Central memory CD8-positive, alpha-beta T cell (primary cell): Measurements from ENCODE around the gene NFIC.

Experiments used
- ATAC-seq: fragments of 150-1000 bp; cut with Tn5 transposase; replicated peaks from 2 replicates; pipeline ENCODE4 v1.10.0; 2022; ENCODE audit warnings: mild to moderate bottlenecking, moderate FRiP score, moderate number of reproducible peaks; ENCODE audit not compliant: poor library complexity, severe bottlenecking; ENCODE audit errors: extremely low read depth
- DNase-seq, 2 donors: peaks; one replicate each; pipeline ENCODE4 v3.0.0; 2021; ENCODE audit warnings: low spot score in 2 of 2
- H3K27ac Mint-ChIP-seq: one replicate; pipeline ENCODE4 v1.8.0; 2022; ENCODE audit warnings: low read depth, mild to moderate bottlenecking, moderate library complexity, mixed read lengths
- H3K27me3 Mint-ChIP-seq: one replicate; pipeline ENCODE4 v1.8.0; 2022; ENCODE audit warnings: mixed read lengths
- H3K36me3 Mint-ChIP-seq: one replicate; pipeline ENCODE4 v1.8.0; 2022; ENCODE audit warnings: mild to moderate bottlenecking, moderate library complexity, mixed read lengths; ENCODE audit not compliant: insufficient read depth
- H3K4me1 Mint-ChIP-seq: one replicate; pipeline ENCODE4 v1.8.0; 2022; ENCODE audit warnings: mixed read lengths
- H3K4me3 Mint-ChIP-seq: one replicate; pipeline ENCODE4 v1.8.0; 2022; ENCODE audit warnings: mild to moderate bottlenecking, moderate library complexity, mixed read lengths
- H3K9me3 Mint-ChIP-seq: one replicate; pipeline ENCODE4 v1.8.0; 2022; ENCODE audit warnings: mixed read lengths

Gene NFIC

DNA sequence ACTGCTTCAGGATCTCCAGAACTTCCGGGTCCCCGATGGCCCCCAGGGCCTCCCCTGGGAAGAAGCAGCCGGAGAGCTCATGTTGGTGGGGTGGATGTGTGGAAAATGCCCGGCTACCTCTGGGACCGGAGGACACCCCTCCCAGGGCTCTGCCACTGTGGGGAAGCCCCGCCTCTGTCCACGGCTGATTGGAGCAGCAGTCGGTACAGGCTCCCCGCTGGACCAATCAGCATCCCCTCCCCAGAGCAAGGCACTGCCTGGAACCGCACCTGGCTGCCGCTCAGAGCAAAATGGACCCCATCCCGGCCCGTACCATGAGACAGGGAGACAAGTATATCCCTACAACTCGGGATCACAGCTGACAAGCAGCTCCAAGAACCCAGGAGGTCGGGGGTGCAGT is 127.7 kb downstream of the NFIC start:
- peaks cover 19% of the 10 kb centered on the region for H3K36me3 Mint-ChIP-seq

DNA sequence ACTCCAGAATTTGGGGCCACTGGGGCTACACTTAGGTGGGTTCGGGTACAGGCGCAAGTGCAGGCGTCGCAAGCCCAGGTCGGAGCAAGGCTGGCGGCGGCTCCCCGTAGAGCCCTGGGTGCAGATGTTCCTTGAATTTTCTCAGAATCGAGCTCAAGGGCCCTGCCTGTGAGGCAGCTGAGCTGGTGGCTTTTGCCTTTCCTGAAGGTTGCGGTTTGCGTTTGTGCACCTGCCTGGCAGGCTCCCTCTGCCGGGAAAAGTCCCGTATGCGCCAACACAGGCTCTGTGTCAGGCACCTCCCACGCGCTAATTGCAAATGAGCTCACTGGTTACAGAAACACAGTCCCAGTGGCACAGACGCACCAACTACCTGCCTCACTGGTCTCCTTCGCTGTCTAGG is 128.2 kb downstream of the NFIC start:
- Mint-ChIP-seq H3K4me1 (peaks cover 9% of the 10 kb centered on the region), H3K4me3 (no peak overlapping the region), H3K27me3 (no peaks in the 10 kb centered on the region), H3K27ac (no peak overlapping the region), H3K9me3 (no peaks in the 10 kb centered on the region), H3K36me3 (peaks cover 15% of the 10 kb centered on the region)
- DNase-seq (no peak), ATAC-seq (no peak)

More for the DNA sequence above, 127.7 kb downstream of the NFIC start:
- Mint-ChIP-seq H3K4me1 (peaks cover 9% of the 10 kb centered on the region), H3K9me3 (no peaks in the 10 kb centered on the region), H3K27me3 (no peaks in the 10 kb centered on the region), H3K27ac (no peak overlapping the region), H3K4me3 (no peak overlapping the region)
- ATAC-seq (no peak), DNase-seq (no peak)

DNA sequence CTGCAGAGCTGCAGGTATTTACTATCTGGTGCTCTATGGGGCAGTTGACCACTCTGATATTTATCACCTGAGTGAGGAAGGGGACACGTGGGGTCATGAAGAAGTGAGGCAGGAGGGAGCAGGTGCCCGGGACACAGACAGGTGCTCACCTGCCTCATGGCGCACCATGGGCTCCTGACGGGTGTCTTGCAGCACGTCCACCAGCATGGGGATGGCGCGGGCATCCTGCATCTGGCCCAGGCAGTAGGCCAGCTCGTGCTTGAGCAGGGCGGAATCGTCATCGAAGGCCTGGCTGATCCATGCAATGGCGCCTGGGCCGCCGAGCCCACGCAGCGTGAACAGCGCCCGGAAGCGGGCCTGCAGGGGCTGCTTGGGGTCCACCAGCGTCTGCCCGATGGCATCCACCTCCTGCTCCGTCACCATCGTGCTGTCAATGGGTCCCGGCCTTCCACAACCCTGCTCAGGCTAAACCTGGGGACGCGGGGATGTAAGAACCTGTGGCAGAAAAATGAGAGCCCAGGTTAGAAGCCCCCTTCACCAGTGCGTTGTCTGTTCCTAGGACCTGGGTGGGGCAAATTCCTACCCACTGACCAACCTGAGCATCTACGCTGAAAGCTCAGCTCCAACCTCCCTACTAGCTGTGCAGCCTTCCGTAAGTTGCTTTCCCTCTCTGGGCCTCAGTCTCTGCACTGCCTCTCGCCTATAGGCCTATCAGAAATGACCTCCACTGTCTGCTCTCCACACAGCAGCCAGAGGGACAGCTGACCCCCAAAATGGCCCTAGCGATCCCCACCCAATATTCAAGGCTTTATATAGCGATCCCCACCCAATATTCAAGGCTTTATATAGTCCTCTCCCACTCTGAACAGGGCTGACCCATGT is 130.2 kb downstream of the NFIC start:
- peaks cover 20% of the 10 kb centered on the region for H3K4me1 Mint-ChIP-seq
- DNase-seq (no peak), ATAC-seq (no peak)
- H3K27ac Mint-ChIP-seq, result no peak overlapping the region
- no peak overlapping the region for H3K4me3 Mint-ChIP-seq
- no peaks in the 10 kb centered on the region for H3K9me3 Mint-ChIP-seq
- no peaks in the 10 kb centered on the region for H3K27me3 Mint-ChIP-seq
- peaks cover 24% of the 10 kb centered on the region for H3K36me3 Mint-ChIP-seq

DNA sequence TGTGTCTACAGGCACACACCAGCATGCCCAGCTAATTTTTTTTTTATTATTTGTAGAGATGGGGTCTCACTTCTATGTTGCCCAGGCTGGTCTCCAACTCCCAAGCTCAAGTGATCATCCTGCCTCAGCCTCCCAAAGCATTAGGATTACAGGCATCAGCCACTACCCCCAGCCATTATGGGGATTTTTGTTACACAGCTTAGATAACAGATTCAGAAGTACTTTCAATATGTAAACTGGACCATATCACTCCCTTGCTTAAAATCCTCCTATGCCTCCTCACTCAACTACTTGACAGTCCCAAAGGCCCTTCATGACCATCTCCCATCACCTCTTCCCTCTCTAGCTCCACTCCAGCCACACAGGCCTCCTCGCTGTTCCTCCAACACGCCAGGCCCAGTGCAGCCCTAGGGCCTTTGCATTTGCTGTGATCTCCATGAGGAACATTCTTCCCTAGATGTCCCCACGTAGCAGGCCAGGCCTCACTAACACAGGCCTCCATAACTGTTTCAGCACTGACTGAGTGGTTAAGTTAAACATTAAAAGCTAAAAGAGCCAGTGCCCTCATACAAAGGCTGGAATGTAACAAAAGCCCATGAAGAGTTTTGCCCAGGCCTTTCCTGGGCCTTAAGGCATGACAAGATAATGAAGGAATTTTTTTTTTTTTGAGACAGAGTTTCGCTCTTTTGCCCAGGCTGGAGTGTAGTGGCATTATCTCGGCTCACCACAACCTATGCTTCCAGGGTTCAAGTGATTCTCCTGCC is 131.6 kb downstream of the NFIC start:
- Mint-ChIP-seq H3K9me3 (no peaks in the 10 kb centered on the region), H3K27ac (peak overlapping the region; percentile 5), H3K36me3 (peaks cover 22% of the 10 kb centered on the region), H3K27me3 (no peaks in the 10 kb centered on the region), H3K4me1 (peaks cover 20% of the 10 kb centered on the region), H3K4me3 (no peak overlapping the region)
- ATAC-seq, result no peak
- DNase-seq, result no peak

DNA sequence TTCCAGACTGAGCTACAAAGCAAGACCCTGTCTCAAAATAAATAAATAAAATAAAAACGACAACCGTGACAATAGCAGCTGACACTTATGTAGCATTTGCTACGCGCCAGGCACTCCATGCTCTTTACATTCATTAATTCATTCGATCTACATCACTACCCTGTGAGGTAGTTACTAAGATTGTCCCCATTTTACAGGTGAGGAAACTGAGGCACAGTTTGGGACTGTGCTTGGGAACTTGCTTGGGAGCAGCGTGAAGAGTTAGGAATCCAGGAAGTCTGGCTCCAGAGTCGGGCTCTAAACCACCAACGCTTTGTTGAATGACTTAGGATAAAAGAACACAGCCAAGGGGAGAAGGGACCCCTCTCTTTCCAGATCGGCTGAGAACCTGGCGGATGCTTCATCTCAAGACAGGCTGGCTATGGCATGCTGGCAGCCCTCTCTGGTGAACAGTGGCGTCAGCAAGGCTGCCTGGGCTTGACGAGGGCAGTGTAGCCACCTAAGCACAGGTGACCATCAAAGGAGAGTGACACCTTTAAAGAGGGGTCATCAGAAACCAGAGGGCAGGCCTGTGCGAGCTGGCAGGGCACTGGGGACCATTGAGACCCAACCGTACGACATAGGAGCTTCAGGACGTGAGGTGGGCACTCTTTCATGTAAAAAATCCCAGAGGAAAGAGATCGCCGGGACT is 133.5 kb downstream of the NFIC start:
- Mint-ChIP-seq H3K27me3 (no peaks in the 10 kb centered on the region), H3K36me3 (peaks cover 20% of the 10 kb centered on the region), H3K9me3 (no peaks in the 10 kb centered on the region), H3K4me1 (peaks cover 25% of the 10 kb centered on the region), H3K27ac (peak overlapping the region; percentile 99), H3K4me3 (peak overlapping the region; percentile 95)
- ATAC-seq (no peak), DNase-seq (no peak)

DNA sequence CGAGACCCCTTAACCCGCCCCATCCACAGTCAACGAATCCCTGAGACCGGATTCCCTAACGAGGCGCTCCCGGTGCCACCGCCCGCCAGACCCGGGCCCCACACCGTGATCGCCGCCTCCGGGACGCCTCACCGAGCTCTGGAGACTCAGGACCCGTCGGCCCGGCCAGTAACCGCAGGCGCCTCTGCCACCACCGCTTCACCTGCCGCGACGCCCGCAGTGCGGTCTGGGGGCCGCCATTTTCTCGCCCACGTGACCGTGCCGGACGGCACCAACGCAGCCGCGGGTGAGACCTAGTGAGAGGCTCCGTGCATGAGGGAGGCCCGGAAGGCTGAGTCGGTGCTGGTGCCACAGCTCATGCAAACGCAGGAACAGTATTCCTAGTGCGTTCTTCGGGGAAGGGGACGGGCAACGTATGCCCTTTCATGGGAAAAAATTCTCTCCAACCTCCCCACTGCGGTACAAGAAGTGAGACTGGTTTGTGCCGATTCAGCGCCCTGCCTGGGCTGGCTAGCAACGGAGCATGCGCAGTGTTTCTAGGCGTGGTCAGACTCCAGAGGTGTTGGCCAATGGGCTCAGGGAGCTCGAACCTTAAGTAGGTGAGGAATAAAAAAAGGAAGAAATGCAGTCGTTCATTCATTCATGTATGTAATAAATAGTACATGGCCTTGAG is 134.2 kb downstream of the NFIC start, which contains the start of gene DOHH:
Gene DOHH, minus strand, starts transcription at position 246 of the 673 bp plus-strand sequence. CDS start 3,860 bp downstream, outside the sequence.
- Mint-ChIP-seq H3K36me3 (peaks cover 18% of the 10 kb centered on the region), H3K27me3 (no peaks in the 10 kb centered on the region), H3K27ac (peak within 1 kb of the TSS; percentile 99), H3K9me3 (no peaks in the 10 kb centered on the region), H3K4me3 (peak within 1 kb of the TSS; percentile 95), H3K4me1 (peaks cover 27% of the 10 kb centered on the region)
- peak; percentile 90 for DNase-seq
- ATAC-seq, result peak; percentile 84

DNA sequence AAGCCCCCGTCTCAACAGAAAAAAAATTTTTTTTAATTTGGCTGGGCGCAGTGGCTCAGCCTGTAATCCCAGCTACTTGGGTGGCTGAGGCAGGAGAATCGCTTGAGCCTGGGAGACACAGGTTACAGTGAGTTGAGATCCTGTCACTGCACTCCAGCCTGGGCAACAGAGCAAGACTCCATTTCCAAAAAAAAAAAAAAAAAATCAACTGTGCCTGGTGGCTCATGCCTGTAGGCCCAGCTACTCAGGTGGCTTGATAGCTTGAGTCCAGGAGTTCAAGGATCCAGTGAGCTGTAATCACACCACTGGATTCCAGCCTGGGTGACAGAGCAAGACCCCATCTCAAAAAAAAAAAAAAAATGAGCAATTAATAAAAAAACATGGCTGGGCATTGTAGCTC is 135.4 kb downstream of the NFIC start:
- peaks cover 34% of the 10 kb centered on the region for H3K4me1 Mint-ChIP-seq
- DNase-seq, result no peak
- peaks cover 24% of the 10 kb centered on the region for H3K36me3 Mint-ChIP-seq
- no peaks in the 10 kb centered on the region for H3K9me3 Mint-ChIP-seq
- H3K4me3 Mint-ChIP-seq, result no peak overlapping the region
- H3K27me3 Mint-ChIP-seq, result no peaks in the 10 kb centered on the region
- ATAC-seq, result no peak
- H3K27ac Mint-ChIP-seq, result no peak overlapping the region

DNA sequence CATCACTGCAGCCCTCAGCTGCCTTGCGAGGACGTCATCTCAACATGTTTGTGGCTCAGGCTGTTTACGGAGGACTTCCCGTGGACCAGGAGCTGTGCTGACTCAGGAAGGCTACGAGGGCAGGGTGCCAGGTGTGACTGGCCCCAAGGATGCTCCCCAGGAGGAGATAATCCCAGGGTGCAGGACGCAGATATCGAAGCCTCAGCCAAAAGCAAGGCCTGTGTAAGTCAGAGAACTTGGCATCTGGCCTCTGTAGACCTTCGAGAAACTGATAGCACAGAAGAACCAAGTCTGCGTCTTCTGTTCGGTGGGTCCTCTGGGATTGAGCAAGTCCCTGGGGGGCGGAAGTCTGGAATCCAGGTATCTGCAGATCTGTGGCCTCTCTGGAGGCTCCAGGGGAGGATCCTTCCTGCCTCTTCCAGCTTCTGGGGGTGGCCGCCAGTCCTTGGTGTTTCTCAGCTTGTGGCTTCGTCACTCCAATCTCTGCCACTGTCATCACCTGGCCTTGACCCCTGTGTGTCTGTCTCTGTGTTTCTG is 136.7 kb downstream of the NFIC start:
- DNase-seq, result no peak
- peak overlapping the region; percentile 98 for H3K27ac Mint-ChIP-seq
- H3K27me3 Mint-ChIP-seq, result no peaks in the 10 kb centered on the region
- H3K9me3 Mint-ChIP-seq, result no peaks in the 10 kb centered on the region
- H3K4me1 Mint-ChIP-seq, result peaks cover 34% of the 10 kb centered on the region
- no peak overlapping the region for H3K4me3 Mint-ChIP-seq
- H3K36me3 Mint-ChIP-seq, result peaks cover 27% of the 10 kb centered on the region
- no peak for ATAC-seq

DNA sequence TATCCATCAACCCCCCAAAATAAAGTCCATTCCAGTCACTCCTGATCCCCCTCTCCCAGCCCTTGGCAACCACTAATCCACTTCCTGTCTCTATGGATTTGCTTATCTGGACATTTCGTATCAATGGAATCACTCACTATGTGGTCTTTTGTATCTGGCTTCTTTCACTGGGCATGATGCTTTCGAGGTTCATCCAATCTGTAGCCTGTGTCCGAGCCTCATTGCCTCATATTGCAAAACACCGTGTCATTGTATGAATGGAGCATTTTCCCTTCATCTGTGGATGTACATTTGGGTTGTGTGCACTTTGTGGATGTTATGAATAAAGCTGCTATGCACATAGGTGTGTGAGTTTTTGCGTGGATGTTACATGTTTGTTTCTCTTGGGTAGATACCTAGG is 138.4 kb downstream of the NFIC start:
- ATAC-seq (no peak), DNase-seq (no peak)
- H3K27me3 Mint-ChIP-seq, result no peaks in the 10 kb centered on the region
- H3K27ac Mint-ChIP-seq, result peak overlapping the region; percentile 98
- peaks cover 50% of the 10 kb centered on the region for H3K4me1 Mint-ChIP-seq
- peaks cover 28% of the 10 kb centered on the region for H3K36me3 Mint-ChIP-seq
- H3K9me3 Mint-ChIP-seq, result no peaks in the 10 kb centered on the region
- peak overlapping the region; percentile 92 for H3K4me3 Mint-ChIP-seq

DNA sequence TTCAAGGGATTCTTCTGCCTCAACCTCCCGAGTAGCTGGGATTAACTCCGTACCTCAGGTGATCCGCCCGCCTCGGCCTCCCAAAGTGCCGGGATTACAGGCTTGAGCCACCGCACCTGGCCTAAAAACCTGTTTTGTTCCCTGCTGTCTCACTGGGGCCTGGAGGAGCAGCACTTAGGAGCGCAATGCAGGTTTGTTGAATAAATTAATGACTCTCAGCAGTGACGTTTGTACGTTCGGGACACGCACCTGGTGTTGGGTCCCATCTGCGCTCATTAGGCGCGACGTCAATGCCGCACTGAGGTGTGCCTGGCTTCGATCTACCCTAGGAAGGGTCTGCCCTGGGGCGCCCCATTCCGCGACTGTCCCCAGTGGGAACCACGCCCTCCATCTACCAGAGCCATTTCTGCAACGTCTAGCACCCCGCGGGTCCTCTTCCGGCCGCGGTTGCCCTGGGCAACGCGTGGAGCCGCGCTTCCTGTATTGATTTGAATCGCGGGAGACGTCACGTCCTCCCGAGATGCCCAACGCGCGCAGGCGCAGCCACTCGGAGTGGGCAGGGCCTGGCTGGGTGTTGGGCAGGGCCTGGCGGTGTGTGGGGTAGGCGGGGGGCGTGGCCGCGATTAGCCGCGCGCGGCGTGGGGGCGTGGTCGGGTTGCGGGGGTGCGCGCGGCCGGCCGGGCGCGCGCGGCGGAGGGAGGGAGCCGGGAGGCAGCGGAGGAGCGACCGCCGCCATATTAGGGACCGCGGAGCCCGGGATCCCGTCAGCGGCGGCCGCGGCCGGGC is 139.4 kb downstream of the NFIC start, which contains the start of gene FZR1:
Gene FZR1, plus strand, starts transcription at position 714 of the 786 bp plus-strand sequence. CDS start 16,679 bp downstream, outside the sequence.
- Mint-ChIP-seq H3K36me3 (peaks cover 23% of the 10 kb centered on the region), H3K9me3 (no peaks in the 10 kb centered on the region), H3K27ac (peak within 1 kb of the TSS; percentile 98), H3K4me3 (peak within 1 kb of the TSS; percentile 92), H3K27me3 (no peaks in the 10 kb centered on the region), H3K4me1 (peaks cover 52% of the 10 kb centered on the region)
- ATAC-seq, result peak; percentile 90
- peak; percentile 97 to 100 for DNase-seq
